ENCODE results near the gene TUBA4B.
"Not testable (repeated sequence)": the region's sequence is repeated elsewhere in the genome, so short reads cannot be mapped to it uniquely, and the experiment has no call there.

TUBA4B gene

DNA sequence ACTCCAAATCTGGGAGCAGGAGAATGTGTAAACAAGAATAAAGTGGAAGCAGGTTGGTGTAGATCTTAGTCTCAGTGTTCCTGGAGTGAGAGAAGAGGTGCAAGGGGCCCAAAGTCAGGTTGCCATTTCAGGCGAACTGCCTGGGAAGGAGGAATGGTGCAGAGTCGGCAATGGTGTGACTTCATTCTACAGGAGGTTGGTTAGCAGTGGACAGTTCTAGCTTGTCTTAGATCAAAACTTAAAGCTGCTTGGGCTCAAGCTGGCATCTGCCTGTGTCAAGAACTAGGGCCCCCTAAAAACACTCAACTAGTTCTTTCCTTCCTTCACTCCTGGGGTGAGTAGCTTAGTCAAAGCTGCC lies 4.2 kb upstream of the TUBA4B start:
- DNase-seq: no peak

DNA sequence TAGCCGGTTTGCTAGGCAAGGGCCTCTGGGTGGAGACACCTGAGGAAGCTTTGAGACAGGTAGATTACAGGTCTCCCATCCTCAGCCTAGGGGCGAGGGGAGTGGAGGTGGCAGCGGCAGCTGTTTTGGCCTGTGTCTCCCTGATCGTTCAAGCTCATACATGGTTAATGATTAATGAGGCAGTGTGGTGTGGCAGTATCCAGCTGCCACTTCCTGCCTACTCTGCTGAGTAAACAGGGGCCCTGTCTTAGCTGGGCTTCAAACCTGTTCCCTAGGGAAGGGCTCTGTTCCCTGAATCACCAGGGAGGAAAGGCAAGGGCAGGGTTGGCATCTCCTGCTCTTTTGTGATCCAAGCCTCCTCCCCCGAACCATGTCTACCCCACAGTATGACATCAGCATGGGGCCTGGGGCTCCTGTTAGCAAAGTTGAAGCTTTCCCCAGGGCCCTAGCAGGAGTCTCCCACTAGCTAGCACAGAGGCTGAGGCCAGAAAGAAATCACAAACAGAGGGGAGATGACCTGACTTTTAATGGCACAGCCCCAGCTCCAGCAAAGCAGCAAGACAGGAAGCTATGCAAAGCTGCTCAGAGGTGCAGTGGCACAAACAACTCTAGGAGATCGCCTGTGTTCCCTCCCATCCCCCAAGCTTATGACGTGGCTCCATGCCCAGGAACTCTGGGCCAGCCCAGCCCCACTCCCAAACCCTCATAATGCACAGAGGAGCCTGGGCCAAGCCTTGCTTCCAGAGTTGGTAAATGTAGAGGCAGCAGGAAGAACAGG lies 3.7 kb upstream of the TUBA4B start:
- peak; percentile 53 to 67 for DNase-seq

DNA sequence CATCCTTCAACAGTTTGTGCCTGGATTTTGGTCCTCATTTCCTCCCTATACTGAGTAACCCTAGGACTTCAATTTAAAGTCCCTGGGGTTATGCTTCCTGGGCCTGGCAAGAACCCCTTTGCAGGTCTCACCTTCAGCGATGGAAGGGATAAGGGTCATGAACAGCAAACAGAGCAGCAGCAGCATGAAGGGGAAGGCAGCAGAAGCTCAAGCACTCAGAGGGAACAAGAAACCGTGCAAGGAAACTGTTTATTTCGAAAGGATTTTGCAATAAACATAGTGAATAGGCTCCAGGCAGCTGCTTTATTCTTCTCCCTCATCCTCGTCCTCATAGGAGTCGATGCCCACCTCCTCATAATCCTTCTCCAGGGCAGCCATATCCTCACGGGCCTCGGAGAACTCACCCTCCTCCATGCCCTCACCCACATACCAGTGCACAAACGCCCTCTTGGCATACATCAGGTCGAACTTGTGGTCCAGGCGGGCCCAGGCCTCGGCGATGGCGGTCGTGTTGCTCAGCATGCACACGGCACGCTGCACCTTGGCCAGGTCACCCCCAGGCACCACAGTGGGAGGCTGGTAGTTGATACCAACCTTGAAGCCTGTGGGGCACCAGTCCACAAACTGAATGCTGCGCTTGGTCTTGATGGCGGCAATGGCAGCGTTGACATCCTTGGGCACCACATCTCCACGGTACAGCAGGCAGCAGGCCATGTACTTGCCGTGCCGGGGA lies 2.8 kb upstream of the TUBA4B start:
- DNase-seq: no peak

GRCh38 chr2:219251656-219252055 lies 1.4 kb upstream of the TUBA4B start:
- DNase-seq: no peak

- no peak for DNase-seq
These were observed 959 bp upstream of the TUBA4B start for GRCh38 chr2:219252084-219252483.

DNA sequence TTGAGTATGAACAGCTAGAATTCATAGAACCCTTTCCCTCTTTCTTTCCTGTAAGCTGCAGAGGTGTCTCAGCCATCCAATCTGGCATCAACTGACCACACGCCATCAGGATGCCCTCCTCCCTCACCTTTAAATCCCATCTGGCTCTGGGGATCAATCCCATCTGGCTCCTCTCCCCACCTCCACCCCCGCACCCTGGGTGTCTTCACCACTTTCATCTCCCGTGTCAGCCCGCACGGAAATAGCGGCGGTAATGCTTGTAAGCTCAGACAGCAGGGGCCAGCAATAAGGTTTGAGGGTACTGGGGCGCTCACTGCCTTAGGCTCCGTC lies 508 bp upstream of the TUBA4B start:
- DNase-seq: no peak

DNA sequence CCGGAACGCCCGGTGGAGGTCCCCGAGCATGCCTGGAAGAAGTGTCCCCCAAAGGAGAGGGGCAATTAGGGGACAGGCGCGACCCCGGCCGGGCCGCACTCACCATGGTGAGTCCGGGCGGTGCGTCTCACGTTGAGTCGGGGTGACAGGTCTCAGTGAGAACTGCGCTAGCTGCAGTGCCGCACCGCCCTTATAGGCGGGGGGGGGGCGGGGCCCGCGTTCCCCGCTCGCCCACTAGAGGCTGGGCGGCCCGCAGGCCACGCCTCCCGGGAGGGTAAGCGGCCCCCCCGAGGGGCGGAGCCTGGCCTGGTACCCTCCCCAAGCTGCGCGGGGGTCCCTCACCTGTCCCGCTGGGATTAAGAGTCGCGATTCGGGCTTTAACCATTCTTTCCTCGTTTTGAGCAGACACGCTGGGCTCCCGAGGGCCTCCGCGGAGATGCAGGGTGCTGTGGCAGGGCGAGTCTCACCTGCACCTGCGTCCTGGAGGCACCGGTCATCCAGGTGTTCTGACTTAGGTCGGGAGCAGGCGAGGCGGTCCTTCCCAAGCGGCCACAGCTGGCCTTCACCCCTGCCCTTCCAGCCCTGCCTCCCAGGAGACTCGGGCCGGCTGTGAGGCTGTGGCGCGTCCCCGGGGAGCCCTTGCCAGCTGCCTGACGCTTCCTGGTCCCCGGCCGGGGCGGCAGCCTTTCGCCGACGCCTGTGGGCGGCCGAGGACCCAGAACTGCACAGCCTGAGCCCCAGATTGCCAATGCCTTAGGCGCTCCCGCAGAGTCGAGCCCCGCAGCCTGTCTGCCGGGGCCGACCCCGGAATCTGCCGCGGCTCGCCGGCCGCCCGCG lies 928 bp downstream of the TUBA4B start, which contains the start of gene TUBA4A:
Gene TUBA4A (minus strand): TSS at position 166 of the 837 bp plus-strand sequence. CDS start 60 bp downstream, at position 106.
- peak; percentile 71 to 72 for DNase-seq

GRCh38 chr2:219254590-219255201 lies 1.7 kb downstream of the TUBA4B start:
- no peak for DNase-seq

GRCh38 chr2:219258942-219259341 lies 5.9 kb downstream of the TUBA4B start:
- not testable (repeated sequence) for DNase-seq

- no peak for DNase-seq
These were observed 8.2 kb downstream of the TUBA4B start for GRCh38 chr2:219261024-219261855.

- DNase-seq: no peak
These were observed 13.2 kb downstream of the TUBA4B start for GRCh38 chr2:219266232-219266631.

DNA sequence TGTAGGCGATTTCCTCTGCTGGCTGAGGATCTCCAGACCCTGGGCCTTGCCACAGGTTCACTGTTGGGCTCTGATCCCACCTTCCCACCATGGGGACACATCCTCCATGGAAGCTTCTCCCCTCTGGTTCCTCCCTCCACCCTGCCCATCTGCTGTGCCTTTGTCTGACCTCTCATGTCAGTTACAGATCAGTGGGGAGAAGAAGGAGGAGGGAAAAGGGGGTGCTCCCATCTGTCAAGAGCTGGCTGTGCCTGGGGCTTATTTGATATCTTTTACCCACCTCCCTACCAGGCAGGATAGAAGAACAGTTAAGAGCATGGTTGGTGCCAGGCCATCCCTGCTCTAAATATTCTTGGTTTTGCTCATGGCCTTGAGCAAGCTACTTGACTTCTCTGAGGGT lies 13.8 kb downstream of the TUBA4B start:
- no peak for DNase-seq

GRCh38 chr2:219268294-219268693 lies 15.3 kb downstream of the TUBA4B start:
- DNase-seq: no peak

DNA sequence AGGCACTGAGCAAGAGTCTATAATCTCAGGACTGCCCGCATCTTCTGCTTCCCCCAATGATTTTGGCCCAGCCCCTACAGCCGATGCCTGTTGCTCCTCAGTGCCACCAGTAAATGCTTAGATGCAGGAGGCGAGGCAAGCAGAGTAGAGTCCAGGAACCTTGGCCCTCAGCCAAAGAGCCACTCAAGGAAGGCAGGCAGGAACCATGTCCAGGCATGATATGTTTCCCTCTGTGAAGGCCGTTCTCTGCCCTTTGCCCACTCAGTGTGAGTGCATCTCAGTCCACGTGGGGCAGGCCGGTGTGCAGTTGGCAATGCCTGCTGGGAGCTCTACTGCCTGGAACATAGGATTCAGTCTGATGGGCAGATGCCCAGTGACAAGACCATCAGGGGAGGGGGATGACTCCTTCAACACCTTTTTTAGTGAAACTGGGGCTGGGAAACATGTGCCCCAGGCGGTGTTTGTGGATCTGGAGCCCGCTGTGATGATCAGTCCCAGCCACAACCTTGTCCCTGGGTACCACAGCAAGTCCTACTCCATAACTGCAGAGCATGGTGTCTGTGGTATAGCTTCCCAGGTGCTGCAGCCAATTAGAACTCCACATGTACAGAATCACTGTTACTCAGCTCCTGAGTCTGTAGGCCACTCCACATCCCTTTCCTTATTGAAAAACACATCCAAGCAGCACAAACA lies 16.5 kb downstream of the TUBA4B start:
- no peak for DNase-seq

DNA sequence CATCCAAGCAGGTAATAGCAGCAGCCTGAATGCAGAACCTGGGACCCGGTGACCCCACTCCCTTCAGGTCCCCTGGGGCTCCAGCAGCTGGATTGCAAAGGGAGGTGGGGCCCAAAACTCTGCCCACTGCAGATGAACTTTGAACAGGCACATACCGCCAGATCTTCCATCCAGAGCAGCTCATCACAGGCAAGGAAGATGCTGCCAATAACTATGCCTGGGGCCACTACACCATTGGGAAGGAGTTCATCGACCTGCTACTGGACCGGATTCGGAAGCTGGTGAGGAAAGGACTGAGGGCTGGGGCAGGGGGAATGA lies 17.0 kb downstream of the TUBA4B start:
- DNase-seq: no peak

DNA sequence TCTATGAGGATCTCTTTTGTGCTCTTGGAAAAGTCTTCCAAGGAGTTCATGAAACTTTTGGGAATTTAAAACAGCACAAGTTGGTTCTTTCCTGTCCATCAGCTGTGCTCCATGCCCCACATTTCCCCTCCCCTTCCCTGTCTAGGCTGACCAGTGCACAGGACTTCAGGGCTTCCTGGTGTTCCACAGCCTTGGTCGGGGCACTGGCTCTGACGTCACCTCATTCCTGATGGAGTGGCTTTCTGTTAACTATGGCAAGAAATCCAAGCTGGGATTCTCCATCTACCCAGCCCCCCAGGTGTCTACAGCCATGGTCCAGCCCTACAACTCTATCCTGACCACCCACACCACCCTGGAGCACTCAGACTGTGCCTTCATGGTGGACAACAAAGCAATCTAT lies 18.0 kb downstream of the TUBA4B start:
- DNase-seq: no peak

DNA sequence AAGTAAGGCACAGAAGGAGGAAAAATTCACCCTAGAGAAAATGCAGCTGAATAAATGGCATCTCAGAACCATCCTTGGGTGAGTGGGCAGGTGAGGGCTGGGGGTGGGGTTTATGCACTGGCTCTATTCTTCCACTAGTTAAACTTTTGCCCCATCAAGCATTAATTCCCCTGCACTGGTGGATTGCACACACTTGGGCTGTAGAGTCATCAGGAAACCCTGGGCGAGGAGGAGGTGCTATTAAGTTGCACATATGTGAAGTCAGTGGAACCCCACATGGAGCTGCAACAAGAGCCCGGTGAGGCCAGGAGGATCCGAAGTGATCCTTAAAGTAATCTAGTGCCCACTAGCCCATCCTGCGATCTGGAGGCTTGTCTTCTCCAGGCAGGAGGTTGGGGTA lies 19.3 kb downstream of the TUBA4B start:
- no peak for DNase-seq

- no peak for DNase-seq
These were observed 20.0 kb downstream of the TUBA4B start for GRCh38 chr2:219272995-219273394.

DNA sequence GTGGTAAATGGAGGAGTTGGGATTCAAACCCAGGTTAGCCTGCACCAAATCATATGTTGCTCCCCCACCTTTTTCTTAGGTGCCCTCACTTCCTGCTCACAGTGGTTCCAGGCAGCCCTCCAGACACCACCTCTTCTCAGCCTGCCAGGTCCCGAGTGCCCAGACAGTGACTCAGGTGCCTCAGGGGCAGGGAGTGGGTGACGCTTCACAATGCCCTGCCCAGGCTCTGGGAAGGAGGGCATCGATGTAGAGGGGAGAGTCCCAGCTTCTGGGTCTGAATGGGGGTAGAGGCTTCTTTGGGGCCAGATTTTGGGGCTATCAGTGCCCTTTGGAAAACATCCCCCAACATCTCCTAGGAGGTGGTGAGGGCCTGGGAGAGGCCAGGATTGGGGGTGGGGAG lies 20.9 kb downstream of the TUBA4B start:
- no peak for DNase-seq

- DNase-seq: no peak
These were observed 21.4 kb downstream of the TUBA4B start for GRCh38 chr2:219274361-219274921.

Measured in hippocampal formation (tissue), 2 donors.